Measurements from ENCODE around the gene POLR2C. TPM values are rescaled to one million over a fixed set of nuclear protein-coding genes. Genes with fewer than 3 reads are reported as not detected.

The POLR2C gene
- total and polyA plus RNA-seq, 9 donors, result 54.9 to 96.9 (median 68.9) TPM

DNA sequence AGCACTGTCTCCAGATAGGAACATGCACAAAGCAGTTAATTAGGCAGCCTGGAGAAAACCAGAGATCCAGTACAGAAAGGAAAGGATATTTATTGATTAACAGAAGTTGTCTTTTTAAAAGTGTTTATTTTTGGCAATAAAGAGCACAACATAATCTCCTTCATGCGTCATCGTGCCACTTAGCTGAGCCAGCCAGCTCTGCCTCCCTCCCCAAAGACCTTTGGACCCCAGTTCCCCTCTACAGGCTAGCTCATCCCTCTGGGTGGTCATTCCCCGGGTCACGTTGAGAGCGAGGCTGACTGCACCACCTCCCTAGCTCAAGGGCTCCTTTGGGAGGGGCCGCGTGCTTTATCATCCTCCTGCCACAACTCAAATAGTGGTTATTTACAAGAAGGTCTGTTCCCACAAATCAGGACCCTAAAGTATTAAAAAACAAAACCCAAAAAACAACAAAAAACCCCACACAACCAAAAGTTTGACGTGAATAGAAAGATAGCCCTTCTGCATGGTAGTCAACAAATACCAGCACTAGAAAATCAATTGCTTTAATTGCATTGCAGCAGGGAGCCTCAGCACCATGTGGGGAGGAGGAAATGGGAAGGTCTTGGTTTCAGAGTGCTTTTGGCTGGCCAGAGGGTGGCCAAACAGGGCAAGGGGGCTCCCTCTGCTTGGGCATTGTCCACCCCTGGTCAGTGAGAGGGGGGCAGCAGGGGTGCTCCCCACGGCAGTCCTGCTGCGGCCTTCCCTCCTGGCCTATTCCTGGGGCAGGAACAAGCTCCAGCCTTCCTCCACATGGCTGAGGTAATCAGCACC lies 9.6 kb downstream of the POLR2C start:
- intact Hi-C loops (cut with DNase I), result no loop called here
- no peaks in the 10 kb centered on the region for H3K36me3 ChIP-seq
- H3K27ac ChIP-seq, result no peak overlapping the region

DNA sequence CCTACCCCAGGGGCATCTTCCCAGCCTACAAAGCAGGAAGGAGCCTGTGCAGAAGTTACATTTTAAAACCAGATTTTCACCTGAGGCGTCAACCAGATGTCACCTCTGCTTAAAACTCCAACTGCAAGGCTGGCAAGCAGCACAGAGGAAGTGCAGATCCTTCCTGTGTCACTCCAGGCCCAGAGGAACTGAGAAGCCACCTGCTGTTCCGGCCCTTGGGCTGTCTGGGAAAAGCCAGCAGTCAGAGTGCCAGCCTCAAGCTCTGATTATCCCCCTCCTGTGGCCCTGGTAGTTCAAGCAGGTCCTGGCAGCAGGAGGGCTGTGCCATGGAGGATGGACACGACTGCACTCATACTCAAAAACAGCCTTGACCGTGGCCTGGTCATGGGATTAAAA lies 10.2 kb downstream of the POLR2C start:
- peaks cover 8% of the 10 kb centered on the region for H3K4me1 ChIP-seq (ENCODE audit: insufficient read depth)
- no peak for DNase-seq
- intact Hi-C loops (cut with DNase I), result no loop called here
- H3K27me3 ChIP-seq, result no peaks in the 10 kb centered on the region
- H3K4me3 ChIP-seq, result no peak overlapping the region
- H3K36me3 ChIP-seq, result no peaks in the 10 kb centered on the region
- no peaks in the 10 kb centered on the region for H3K9me3 ChIP-seq
- TF ChIP-seq POLR2A (IDR thresholded peaks at IDR 0.05) (no peak), EP300 (IDR thresholded peaks at IDR 0.05) (no peak)
- TF ChIP-seq, protein P1, sequence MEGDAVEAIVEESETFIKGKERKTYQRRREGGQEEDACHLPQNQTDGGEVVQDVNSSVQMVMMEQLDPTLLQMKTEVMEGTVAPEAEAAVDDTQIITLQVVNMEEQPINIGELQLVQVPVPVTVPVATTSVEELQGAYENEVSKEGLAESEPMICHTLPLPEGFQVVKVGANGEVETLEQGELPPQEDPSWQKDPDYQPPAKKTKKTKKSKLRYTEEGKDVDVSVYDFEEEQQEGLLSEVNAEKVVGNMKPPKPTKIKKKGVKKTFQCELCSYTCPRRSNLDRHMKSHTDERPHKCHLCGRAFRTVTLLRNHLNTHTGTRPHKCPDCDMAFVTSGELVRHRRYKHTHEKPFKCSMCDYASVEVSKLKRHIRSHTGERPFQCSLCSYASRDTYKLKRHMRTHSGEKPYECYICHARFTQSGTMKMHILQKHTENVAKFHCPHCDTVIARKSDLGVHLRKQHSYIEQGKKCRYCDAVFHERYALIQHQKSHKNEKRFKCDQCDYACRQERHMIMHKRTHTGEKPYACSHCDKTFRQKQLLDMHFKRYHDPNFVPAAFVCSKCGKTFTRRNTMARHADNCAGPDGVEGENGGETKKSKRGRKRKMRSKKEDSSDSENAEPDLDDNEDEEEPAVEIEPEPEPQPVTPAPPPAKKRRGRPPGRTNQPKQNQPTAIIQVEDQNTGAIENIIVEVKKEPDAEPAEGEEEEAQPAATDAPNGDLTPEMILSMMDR (IDR thresholded peaks at IDR 0.05), result no peak
- 46 to 52% (median 47%) methylated on average over 4 of the region's 4 CpGs for whole genome bisulfite sequencing, 3 donors
- H3K27ac ChIP-seq, result no peak overlapping the region

More for the DNA sequence above, 9.6 kb downstream of the POLR2C start:
- peak in 2 of 5 donors; percentile 53 to 62 for DNase-seq
- H3K9me3 ChIP-seq, result no peaks in the 10 kb centered on the region
- no peak for TF ChIP-seq EP300 (IDR thresholded peaks at IDR 0.05)
- TF ChIP-seq, protein P1 (IDR thresholded peaks at IDR 0.05), result no peak
- no peak overlapping the region for H3K4me3 ChIP-seq
- H3K27me3 ChIP-seq, result no peaks in the 10 kb centered on the region
- H3K4me1 ChIP-seq (ENCODE audit: insufficient read depth), result peaks cover 8% of the 10 kb centered on the region
- WGBS, 3 donors, result 24 to 27% (median 25%) methylated on average over 10 of the region's 10 CpGs

DNA sequence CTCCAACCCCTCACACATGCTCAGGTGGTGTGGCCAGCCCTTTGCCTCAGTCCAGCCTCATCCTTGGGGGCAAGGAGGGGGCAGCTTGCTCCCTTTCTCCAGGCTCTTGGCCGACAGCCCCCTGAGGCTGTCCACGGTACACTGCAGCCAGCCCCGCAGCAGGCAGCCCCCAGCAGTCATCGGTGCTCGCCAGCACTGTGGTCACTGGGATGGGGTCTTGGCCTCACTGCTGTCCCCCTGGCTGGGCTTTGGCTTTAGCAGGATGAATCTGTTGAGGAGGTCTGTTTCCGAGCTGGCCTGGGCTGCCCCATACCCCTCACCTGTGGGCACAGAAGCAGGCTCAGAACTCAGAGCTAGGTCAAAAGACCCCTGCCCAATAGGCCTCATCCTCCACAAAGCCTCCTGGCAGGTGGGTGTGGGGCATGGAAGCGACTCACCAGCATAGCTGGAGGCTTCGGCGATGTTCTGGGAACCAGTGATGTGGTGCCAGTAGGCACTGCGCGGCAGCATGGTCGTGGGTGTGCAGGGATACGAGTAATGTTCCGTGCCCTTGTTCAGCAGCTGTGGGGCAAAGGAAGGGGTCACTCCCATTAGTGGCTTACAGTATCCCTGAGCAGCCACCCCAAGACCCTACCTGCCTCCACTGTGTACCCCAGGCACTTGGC lies 10.8 kb downstream of the POLR2C start:
- no peaks in the 10 kb centered on the region for H3K27me3 ChIP-seq
- no peak for DNase-seq
- 78 to 83% (median 81%) methylated on average over 14 of the region's 14 CpGs for WGBS, 3 donors

DNA sequence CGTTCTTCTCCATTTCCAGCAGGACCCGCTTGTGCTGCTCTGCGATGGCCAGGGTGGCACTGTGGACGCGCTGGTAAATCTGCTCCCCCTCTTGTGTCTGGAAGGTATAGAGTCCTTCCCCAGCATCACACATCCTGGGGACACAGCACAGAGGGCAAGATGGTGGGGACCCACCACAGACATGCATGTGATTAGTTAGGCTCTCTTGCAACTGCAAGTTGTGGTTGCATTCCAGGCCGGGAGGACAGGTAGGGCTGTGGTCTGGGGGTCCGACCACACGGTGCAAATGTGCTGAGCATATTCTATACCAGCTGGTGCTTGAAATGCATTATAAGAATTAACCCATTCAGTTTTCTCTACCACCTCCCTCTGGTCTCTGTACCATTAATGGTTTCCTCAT lies 11.4 kb downstream of the POLR2C start:
- no peak for TF ChIP-seq POLR2A (IDR thresholded peaks at IDR 0.05)
- WGBS, 3 donors, result 66 to 72% (median 70%) methylated on average over 8 of the region's 8 CpGs
- no peaks in the 10 kb centered on the region for H3K9me3 ChIP-seq
- peaks cover 10% of the 10 kb centered on the region for H3K4me1 ChIP-seq (ENCODE audit: insufficient read depth)
- H3K4me3 ChIP-seq, result no peak overlapping the region
- H3K27ac ChIP-seq, result no peak overlapping the region
- H3K36me3 ChIP-seq, result no peaks in the 10 kb centered on the region
- DNase-seq, result no peak
- no peaks in the 10 kb centered on the region for H3K27me3 ChIP-seq
- intact Hi-C loops (cut with DNase I), result no loop called here

More for the DNA sequence above, 10.8 kb downstream of the POLR2C start:
- H3K27ac ChIP-seq, result no peak overlapping the region
- intact Hi-C loops (cut with DNase I), result no loop called here
- peaks cover 8% of the 10 kb centered on the region for H3K4me1 ChIP-seq (ENCODE audit: insufficient read depth)
- TF ChIP-seq POLR2A (IDR thresholded peaks at IDR 0.05), result no peak
- TF ChIP-seq EP300 (IDR thresholded peaks at IDR 0.05), result no peak
- TF ChIP-seq, protein P1 (IDR thresholded peaks at IDR 0.05), result no peak
- H3K9me3 ChIP-seq, result no peaks in the 10 kb centered on the region
- H3K36me3 ChIP-seq, result no peaks in the 10 kb centered on the region
- no peak overlapping the region for H3K4me3 ChIP-seq
